RWPE1 (cell line): Measurements from ENCODE around the gene MRPS2.

Source experiments
- CTCF ChIA-PET: fragments of 350-600 bp; sonication (Branson Sonifier 250); formaldehyde crosslinking; extraction: SDS; loops from one replicate; lab custom pipeline; 2021; lab: Yijun Ruan, JAX
- POLR2A ChIA-PET: fragments of 400-600 bp; formaldehyde crosslinking; extraction: SDS; loops from one replicate; lab custom pipeline; 2020; ENCODE audit warnings: antibody characterized with exemption; ENCODE audit not compliant: low non-redundant PET; lab: Yijun Ruan, JAX
- DNase-seq: peaks from one replicate; pipeline ENCODE4 v3.0.0; 2012; ENCODE audit warnings: low spot score
- H3K27ac ChIP-seq: fragments of 450-650 bp; 2 replicates; pipeline ENCODE4 v1.5.1; 2017
- TF ChIP-seq, protein P1 (sequence below): fragments of 450-650 bp; conservative IDR thresholded peaks from 2 replicates; pipeline ENCODE4 v1.5.1; 2017; ENCODE audit warnings: low read depth, mild to moderate bottlenecking

MRPS2 gene

DNA sequence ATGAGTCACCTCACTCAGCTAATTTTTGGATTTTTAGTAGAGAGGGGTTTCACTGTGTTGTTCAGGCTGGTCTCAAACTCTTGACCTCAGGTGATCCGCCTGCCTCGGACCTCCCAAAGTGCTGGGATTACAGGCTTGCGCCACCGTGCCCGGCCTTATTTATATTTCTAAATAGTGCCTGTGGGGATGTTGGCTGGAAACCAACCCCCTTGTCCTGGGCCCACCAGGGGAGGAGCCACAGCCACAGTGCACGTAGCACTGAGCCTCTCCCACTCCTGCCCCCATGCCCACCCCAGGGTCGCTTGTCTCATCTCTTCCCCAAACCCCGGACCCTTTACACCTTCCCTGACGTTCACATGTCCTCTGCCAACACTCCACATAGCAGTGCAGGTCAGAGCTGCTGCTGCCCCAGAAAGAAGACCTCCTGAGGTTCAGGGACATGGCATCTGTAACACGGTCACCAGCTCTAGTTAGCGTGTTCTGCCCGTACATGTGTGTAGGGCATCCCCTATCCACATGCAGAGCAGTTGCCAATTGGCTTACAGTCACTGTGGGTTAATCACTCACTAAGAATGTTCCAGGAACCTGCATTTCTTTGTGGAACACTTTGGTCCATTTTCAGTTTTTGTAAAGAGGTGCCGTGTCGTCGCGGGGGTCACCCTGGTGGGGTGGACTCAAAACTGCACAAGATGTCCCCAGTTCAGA is 10.2 kb upstream of the MRPS2 start:
- TF ChIP-seq, protein P1, sequence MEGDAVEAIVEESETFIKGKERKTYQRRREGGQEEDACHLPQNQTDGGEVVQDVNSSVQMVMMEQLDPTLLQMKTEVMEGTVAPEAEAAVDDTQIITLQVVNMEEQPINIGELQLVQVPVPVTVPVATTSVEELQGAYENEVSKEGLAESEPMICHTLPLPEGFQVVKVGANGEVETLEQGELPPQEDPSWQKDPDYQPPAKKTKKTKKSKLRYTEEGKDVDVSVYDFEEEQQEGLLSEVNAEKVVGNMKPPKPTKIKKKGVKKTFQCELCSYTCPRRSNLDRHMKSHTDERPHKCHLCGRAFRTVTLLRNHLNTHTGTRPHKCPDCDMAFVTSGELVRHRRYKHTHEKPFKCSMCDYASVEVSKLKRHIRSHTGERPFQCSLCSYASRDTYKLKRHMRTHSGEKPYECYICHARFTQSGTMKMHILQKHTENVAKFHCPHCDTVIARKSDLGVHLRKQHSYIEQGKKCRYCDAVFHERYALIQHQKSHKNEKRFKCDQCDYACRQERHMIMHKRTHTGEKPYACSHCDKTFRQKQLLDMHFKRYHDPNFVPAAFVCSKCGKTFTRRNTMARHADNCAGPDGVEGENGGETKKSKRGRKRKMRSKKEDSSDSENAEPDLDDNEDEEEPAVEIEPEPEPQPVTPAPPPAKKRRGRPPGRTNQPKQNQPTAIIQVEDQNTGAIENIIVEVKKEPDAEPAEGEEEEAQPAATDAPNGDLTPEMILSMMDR = no peak
- ChIA-PET CTCF (interaction anchor here (0.6 to 1.4 kb wide), 2 partner anchors 15 to 20 kb away, joined by 3 to 5 read pairs; no protein-coding TSS in a partner anchor), POLR2A (interaction anchor here (0.6 kb wide), 1 partner anchor 9 kb away, joined by 16 read pairs; no protein-coding TSS in a partner anchor)
- no peak overlapping the region for H3K27ac ChIP-seq
- no peak for DNase-seq

DNA sequence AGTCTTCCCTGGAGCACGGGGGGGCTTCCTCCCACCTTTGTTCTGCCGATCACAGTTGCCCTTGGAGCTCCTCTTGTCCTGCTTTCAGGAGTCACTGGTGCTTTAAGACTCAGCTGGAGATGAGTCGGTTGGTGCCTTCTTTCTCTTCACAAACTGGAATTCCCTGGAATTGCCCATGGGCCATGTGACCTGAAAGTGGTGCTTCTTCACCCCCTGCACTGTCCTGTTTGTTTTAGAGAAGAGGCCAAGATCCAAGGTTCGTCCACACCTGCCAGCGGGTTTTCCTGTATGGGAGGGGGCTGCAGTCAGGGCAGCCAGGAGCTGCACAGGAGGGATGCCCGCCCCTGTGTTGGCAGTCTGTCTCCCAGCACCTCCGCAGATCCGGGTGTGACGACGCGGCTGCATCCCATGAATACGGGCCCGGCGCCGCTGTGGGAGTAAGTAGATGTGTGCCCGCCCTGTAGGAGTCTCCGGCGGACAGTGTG is 9.5 kb upstream of the MRPS2 start:
- POLR2A ChIA-PET = interaction anchor here (0.6 kb wide), 1 partner anchor 10 kb away, joined by 16 read pairs; no protein-coding TSS in a partner anchor
- CTCF ChIA-PET = interaction anchor here (0.6 to 1.4 kb wide), 3 partner anchors 14 to 25 kb away, joined by 3 to 5 read pairs (median 3); no protein-coding TSS in a partner anchor
- no peak overlapping the region for H3K27ac ChIP-seq
- no peak for DNase-seq
- TF ChIP-seq, protein P1 = no peak

DNA sequence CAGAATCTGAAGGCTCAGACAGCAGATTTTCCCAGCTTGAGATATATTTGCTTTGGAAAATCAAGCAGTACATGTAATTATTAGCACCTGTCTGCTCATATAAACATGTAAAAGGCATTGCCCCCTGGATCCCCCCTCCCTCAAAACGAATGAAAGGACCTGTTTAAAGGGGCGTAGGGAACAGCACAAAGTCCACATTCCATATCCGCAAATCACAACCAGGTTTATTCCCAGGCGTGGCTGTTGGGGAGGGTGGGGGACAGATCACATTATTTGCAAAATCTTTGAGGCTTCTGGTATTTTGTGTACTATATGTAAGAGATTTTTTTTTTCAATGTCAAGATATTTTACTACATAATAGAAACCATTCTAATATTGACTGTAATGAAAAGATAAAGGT is 8.7 kb upstream of the MRPS2 start:
- ChIA-PET POLR2A (no interaction called here), CTCF (no interaction called here)
- H3K27ac ChIP-seq = no peak overlapping the region
- TF ChIP-seq, protein P1 = no peak
- no peak for DNase-seq

DNA sequence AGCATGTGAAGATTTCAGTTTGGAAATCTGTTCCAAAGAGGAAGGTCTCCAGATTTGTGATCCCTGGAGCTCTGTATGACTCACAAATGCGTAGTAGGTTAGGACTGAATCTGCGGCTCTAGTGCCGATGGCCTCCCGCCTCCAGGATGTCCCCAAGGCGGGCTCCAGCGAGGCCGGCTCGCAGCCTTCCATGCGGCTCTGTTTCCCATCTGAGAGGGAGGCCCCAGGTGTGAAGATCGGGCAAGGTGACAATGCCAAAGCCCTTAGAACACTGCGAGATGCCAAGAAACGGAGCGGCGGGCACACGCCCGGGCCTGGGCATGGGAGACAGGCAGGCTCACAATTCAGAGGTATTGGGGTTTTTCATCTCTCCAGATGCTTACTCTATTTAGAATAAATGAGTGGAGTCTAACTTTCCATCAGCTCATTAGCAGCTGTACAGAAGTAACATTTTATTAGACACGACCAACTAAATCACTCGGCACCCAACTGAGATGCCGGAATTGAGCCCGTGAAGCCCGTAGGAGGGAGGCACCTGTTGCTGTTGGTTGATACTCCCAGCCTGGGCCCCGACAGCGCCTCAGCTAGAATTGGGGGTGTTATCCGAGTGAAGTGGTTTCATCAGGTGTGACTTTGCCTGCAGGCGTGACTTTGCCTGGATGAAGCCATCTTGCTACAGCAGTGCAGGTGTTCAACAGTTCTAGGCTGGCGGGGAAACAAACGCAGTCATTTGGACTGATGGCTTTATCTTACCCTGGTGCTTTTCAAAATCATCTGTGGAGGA is 7.4 kb upstream of the MRPS2 start:
- ChIA-PET CTCF (interaction anchor here (0.6 to 1.9 kb wide), 3 partner anchors 11 to 405 kb away, joined by 3 to 13 read pairs (median 3); no protein-coding TSS in a partner anchor), POLR2A (no interaction called here)
- DNase-seq = no peak
- TF ChIP-seq, protein P1 = no peak
- H3K27ac ChIP-seq = no peak overlapping the region

DNA sequence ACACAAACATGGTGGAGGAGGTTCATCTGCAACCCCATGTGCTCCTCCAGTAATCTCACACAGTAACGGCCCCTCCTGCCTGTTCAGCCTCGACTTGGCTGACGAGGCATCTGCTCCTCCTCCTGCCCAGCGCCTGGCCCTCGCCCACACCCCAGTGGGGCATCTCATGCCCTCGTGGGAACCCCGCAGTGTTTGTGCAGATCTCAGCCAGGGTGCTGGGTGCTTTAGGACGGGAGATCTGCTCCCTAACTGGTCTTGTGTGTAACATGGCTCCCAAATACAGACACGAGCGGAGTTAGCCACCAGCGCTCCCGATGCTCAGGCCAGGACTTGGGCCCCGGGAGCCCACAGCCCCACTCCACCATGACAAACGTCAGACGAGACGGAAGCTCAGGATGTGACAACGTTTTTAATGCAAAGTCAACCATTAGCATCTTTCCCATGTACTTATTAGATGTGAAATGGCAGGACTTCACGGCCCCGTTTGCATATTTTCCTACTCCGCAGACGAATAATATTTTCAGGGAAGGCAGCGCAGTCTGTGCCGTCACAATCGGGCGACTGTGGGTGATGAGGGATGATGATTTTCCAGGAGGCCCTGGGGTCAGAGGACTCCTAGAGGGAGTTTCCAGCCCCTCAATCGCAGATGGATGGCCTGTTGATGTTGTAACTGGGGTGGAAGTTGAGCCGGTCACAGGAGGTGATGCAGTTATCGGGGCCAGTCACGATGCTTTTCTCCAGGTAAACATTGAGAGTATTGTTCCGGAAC is 5.5 kb upstream of the MRPS2 start:
- ChIA-PET POLR2A (no interaction called here), CTCF (interaction anchor here (1.0 to 1.2 kb wide), 2 partner anchors 10 to 16 kb away, joined by 3 to 7 read pairs; no protein-coding TSS in a partner anchor)
- H3K27ac ChIP-seq = no peak overlapping the region
- TF ChIP-seq, protein P1 = no peak
- no peak for DNase-seq
